CMK (cell line): ENCODE measurements around the gene WDR83.
"Not testable (repeated sequence)": the region's sequence is repeated elsewhere in the genome, so short reads cannot be mapped to it uniquely, and the experiment has no call there.

ENCODE experiments used
- DNase-seq: peaks from one replicate; pipeline ENCODE4 v3.0.0-alpha.2; 2010; ENCODE audit warnings: low read depth

The WDR83 gene

DNA sequence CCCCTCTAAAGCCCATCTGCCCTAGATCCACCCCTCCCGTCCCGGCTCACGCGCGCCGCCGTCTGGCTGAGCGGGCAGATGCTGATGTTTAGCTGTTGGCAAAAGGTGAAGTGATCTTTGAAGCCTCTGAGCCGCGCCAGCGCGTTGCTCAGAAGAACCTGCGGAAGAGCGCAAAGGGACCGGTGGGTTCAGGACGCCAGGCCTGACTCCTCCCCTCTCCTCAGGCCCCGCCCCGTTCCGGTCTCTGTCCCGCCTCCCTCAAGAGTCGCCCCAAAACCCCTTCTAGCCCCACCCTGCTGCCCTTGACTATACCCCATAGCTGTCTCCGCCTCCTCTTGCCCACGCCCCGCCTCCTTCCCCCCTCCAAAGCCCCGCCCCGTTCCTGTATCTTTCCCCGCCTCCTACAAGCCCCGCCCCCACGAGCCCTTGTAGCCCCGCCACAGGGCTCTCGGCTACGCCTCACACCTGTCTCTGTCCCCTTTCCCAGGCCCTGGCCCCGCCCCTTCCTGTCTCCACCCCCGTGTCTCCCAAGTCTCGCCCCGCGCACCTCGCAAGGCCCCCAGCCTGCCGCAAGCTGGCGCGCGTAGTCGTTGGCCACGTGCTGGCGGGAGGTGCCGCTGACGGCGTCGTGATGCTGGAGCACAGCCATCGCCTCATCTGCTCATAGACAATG lies 9.6 kb upstream of the WDR83 start:
- no peak for DNase-seq

DNA sequence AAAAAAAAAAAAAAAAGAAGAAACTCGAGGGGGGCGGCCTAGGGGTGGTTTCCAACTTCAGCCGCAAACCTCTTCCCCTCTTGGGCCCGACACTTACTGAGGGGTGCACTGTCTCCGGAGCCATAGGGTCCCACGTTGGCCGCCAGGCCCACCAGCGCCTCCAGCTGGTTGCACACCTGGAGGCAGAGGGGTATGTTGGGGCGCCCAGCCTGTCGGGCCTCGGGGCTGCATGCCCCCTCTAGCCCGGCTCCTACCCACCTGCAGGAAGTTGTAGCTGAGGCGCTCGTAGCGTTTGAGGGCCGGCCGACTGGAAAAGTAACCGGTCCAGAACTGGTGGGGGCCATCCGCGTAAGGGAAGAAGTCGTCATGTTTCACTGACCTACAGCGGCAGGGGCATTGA lies 8.6 kb upstream of the WDR83 start:
- no peak for DNase-seq

DNA sequence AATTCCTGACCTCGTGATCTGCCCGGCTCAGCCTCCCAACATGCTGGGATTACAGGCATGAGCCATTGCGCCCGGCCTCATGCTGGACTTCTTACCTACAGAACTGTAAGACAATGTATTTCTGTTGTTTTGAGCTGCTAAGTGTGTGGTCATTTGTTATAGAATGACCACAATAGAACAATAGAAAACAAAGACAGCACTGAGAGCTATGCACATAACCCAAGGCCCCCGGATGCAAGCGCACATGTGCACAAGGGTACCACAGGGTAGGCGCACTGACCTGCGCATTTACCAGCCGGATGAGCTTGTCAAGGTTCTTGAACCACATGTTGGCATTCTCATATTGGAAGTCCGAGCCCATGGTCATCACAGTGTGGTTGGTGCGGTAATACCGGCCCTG lies 5.6 kb upstream of the WDR83 start:
- DNase-seq = no peak

DNA sequence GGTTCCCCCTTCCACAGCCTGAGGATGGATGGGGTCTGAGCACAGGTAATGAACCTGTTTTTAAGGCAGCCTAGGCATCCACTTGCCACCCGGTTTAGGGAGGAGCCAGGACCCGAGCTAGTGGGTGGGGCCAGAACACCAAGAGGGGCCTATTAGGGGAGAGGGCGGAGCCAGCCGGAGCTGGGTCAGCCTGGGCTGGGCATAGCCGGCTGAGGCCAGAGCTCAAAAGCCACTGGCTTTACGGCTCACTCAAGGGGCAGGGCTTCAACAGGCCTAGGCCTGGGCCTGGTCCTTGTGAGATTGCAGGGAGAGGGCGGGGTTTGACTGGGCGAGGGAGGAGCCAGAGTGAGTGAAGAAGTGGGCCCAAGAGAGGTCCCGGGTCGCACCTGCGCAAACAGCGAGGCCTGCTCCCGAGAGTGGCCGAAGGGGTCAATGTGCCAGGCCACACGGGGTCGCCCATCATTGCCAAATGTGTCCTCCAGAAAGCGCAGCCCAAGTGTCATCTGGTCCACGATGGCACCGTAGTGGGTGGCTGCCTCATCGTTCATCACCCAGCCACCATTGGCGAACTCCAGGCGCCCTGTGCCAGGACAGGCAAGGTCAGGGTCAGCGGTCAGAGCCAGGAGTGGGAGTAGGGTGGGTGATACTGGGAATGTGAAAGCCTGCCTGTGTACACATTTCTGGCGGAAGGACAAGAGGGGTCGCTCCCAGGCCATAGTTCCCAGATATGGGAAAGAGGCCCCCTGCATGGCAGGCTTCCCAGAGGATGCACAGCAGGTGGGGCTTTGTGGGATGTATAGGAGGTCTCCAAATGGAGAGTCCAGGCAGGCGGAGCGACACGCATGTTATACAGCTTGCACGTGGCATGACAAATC lies 2.0 kb upstream of the WDR83 start:
- DNase-seq = no peak

DNA sequence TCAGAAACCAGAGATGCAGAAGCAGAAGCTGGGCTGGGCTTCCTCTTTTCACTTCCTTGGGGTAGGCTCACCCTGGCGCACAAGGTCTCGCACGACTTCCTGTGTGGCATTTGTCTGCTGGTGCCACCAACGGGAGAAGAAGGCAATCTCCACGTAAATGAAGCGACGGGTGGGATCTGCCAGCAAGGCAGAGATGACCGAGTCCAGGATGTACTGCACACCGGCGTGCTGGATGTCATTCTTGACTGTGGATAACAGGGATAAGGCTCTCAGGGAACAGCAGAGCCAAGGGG lies 1.4 kb upstream of the WDR83 start:
- DNase-seq = no peak

DNA sequence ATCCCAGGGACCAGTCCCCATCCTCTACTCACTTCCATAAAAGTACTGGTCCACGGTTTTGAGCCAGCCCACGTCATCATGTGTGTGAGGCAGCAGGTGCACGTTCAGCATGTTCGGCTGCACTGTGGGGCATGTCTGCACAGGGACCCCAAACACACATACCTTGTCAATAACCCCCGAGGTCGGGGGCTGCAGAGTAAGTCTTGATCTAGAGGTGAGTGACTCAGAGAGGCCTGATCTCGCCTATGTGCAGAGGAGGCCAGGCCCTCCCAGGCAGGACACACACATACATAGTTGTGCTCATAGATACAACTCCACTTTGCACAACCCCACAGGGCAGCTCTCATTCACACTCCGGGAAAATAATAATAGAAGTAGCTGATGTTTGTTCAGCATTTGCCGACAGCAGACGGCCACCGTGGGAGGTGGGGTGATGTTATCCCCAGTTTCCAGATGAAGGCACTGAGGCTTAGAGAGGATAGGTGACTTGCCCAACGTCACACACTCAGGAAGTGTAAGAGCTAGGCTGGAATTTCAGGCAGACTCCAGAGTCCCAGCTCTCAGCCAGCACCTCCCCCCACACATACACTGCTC lies 839 bp upstream of the WDR83 start:
- DNase-seq = no peak

DNA sequence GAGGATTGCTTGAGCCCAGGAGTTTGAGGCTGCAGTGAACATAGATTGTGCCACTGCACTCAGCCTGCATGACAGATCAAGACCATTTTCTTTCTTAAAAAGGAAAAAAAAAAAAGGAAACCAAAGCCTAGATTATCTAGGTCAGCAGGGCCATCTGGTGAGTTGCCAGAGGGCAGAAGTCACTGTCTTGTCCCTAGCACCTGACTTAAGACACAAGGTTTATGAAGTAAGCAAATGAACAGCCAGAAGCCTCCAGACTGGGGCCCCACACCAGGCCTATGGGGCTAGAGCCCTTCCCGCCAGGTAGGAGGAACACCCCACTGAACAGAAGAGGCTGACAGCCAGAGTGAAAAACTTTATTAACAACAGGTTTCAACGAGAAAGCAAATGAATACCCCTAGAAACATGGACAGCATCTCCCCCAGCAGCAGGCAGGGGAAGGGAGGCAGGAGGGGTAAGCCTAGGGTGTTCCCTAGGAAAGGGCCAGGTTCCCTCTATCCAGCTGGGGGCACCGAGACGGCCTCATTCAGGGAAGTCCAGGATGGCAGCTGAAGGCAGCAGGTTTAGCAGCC lies 1.2 kb downstream of the WDR83 start:
- DNase-seq = no peak

DNA sequence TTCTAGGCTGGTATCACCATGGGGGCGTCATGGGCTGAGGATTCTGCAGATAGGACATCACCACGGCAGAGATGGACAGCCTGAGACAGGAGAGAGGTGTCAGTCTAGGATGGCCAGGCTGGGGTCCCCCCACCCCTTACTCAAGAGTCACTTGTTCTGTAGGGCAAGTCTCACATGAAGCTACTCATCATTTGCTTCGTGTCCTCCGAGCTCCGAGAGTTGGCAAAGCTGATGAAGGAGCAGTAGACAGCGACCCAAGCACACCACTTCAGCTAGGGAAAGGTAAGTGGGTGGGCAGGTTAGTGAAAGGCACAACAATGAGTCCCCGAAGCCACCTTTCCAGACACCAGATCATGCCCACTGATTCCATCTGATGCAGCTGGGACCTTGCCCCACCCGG lies 1.7 kb downstream of the WDR83 start:
- DNase-seq = no peak

DNA sequence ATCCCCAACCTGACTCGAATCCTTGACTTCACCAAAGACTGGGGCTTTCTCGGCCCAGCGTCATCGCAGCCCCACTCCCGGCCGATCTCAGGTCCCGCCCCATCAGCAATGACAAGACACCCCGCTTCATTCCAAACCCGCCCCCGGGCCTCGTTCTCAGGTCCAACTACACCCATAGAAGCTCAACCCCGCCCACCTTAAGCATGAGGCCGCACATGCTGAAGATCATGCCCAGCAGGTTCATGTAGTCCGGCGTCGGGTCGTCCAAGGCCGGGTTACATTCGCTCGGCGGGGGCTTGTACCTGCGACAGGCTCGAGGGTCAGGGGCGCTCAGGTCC lies 2.3 kb downstream of the WDR83 start:
- no peak for DNase-seq

DNA sequence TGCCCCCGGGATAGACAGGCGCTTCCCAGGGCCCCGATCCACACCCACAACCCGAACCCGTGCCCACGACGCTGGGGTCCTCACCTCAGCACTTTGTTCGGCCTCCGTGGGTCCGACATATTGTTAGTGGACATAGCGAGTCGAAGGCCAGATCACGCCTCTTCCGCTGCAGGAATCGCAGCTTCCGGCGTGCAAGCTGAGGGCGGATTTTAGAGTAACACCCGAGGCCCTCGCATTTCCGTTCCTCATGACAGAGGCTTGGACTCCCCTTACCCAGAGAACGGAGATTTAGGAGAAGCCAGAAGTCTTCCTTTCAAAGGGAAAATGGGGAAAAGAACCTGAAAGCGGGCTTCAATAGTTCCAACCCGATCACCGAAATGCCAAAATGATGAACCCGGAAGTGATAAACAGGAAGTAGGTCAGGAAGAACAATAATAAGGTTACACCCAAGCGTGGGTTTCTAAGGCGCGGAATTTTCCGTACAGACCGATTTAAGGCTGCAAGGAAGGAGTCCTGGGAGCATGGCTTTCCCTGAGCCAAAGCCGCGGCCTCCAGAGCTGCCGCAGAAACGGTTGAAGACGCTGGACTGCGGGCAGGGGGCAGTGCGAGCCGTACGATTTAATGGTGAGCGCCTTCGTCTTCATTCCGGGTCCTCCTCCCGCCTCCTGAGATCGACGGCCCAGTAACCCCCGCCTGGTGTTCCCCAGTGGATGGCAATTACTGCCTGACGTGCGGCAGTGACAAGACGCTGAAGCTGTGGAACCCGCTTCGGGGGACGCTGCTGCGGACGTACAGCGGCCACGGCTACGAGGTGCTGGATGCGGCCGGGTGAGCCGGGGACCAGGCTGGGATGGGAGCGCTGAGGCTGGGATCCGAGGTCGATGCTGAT lies 2.9 kb downstream of the WDR83 start:
- DNase-seq = peak; percentile 65

DNA sequence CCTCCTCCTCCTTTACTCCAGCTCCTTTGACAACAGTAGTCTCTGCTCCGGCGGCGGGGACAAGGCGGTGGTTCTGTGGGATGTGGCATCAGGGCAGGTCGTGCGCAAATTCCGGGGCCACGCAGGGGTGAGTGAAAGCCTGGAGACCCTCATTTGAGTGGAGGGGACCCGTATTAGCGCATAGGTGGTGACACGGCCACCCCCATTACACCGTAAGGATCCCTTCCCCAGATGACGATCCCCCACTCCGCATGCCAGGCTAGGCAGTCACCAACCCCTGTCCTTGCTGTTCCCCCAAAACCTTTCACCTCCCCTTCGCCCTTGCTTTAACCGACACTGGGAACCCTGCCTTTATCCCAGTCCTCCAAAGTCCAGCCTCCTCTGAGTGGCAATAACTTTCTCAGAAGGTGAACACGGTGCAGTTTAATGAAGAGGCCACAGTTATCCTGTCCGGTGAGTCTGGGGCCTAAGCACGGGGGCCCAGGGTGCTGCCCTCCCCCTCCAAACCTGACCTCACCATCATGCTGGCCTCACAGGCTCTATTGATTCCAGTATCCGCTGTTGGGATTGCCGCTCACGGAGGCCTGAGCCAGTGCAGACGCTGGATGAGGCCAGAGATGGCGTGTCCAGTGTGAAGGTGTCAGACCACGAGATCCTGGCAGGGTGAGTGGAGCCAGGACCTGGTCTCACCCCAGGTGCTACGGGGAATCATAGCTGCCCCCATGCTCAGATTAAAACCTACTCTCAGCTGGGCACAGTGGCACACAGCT lies 3.7 kb downstream of the WDR83 start:
- DNase-seq = no peak

DNA sequence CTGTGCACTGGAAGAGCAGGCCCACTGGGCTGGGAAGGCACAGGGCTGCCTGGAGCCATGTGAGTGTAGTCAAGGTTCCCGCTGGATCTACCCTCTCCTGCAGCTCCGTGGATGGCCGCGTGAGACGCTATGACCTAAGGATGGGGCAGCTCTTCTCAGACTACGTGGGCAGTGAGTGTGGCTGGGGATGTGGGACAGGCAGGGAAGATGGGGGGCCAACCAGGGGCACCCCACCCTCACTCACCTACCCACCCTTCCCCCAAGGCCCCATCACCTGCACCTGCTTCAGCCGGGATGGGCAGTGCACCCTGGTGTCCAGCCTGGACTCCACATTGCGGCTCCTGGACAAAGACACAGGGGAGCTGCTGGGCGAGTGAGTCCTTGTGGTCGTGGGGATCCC lies 6.1 kb downstream of the WDR83 start:
- DNase-seq = no peak

DNA sequence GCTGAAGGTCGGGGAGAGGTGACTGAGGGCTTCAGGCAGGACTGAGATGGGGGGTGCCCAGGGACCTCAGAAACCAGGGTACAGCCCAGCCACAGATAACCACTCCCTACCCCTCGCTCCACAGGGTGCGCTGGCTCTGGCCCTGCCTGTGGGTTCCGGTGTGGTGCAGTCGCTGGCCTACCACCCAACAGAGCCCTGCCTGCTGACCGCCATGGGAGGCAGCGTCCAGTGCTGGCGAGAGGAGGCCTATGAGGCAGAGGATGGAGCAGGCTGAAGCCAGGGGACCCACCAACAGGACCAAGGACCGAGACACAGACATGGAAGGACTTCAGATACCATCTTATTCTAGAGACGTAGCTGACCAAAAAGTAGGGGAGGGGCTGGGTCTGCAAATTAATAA lies 8.8 kb downstream of the WDR83 start:
- no peak for DNase-seq

DNA sequence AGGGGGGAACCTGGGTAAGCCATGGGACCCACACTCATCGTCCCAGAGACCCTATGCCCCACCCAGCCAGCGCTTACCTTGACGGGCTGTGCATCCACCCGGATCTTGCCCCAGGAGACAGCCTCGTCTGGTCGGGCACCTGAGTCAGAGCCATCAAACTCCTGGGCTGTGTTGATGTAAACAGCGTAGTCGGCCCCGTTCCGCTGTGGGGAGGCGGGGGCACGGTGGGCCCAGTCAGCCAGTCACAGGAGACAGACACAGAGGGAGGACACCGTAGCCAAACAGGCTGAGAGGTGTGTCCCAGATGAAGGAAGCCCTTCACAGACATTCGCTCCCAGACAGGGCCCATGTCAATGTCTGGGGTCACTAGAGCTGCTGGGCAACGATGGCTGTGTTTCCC lies 9.3 kb downstream of the WDR83 start:
- DNase-seq = no peak

DNA sequence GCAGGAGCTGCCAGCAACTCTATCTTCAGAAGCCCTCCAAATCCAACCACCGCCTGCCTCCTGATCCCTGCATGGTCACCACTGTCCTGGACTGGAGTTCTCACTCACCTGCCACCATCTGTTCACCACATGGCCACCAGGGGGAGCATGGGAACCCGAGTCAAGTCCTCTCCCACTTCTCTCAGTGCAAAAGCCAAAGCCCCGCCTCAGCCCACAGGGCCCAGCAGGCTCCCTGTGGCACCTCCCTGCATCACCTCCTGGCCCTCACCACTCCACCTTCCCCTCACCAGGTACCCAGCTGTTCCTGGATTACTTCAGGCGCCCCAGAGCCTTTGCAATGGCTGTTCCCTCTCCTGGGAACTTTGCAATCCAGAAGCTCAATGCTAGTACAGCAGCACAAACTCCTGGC lies 9.8 kb downstream of the WDR83 start:
- peak; percentile 73 for DNase-seq

DNA sequence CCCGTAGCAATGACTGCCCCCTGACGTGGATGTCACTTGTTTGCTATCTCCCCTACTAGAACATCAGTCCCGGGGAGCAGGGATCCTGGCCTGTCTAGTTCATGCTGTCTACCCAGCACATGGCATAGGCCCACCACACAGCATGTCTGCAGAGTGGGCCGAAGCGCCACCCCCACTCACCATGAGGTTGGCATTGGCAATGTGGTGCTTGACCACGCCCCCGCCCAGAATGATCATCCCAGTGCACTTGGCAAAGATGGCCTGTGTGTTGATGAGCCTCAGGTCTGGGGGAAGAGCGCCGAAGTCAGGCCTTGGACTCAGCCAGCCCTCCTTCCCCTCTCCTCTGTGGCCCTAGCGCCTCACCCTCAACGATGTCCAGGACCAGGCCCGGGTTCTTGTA lies 10.3 kb downstream of the WDR83 start:
- DNase-seq = no peak

DNA sequence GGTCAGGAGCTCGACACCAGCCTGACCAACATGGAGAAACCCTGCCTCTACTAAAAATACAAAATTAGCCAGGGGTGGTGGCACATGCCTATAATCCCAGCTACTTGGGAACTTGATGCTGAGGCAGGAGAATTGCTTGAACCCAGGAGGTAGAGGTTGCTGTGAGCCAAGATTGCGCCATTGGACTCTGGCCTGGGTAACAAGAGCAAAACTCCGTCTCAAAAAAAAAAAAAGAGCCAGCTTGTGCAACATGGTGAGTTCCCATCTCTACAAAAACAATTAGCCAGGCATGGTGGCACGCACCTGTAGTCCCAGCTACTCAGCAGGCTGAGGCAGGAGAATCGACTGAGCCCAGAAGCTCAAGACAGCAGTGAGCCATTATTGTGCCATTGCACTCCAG lies 11.4 kb downstream of the WDR83 start:
- not testable (repeated sequence) for DNase-seq

DNA sequence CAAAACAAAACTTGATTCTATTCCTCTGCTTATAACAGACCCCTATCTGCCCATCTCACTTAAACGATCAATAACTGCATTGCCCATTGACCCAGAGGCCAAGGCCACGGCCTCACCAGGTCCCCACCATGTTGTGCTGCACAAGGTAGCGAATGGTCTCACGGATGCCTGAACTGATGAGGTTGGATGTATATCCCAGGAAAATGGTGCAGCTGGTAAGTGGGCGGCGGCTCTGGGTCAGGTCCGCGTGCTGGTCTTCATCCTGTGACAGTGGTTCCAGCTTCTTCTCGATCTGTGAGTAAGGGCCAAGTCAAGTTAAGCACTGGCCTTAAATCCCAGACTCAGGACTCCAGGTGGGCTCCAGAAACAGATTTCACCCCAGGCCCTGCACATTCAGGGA lies 13.4 kb downstream of the WDR83 start:
- no peak for DNase-seq

DNA sequence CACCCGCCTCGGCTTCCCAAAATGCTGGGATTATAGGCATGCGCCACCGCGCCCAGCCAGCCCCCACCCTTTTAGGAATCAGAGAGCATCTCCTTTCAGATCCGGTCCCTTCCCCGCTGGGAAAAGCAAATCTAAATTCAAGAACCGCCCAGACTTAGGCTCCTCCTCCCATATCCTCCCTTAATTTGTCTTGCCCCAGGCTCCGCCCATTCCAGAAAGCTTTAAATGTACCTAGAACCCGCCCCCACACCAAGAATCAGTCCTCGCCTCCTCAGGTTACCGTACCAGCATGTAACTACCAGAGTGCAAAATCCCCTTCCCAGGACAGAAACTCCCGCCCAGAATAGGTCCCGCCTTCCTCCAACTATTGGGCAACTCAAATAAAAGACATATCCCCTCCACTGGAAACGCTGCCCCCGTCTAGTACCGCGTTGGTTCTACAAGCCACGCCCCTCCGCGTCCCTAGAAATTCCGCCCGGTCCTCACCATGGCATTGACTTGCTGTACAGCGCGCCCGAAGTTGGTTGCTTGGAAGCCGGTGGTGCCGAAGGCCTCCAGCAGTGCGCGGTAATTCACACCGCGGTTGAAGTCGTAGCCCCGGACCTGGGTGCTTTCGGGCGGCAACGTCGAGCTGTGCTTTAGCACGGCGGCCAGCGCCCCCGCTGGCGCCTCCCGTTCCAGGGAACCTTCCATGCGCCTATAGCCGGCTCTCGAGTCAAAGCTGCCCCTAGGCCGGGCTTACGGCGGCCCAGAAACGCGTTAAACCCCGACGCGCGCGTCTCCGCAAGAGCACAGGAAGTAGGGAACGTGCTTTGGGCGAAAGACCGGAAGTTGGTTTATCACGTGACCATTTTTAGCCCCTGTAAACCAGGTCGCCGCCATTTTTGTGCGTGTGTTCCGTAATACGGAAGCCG lies 14.7 kb downstream of the WDR83 start, which contains the start of gene DHPS:
DHPS (minus strand) TSS at position 807 of the 914 bp plus-strand sequence; CDS start at position 693, 114 bp downstream.
- DNase-seq = peak; percentile 98

DNA sequence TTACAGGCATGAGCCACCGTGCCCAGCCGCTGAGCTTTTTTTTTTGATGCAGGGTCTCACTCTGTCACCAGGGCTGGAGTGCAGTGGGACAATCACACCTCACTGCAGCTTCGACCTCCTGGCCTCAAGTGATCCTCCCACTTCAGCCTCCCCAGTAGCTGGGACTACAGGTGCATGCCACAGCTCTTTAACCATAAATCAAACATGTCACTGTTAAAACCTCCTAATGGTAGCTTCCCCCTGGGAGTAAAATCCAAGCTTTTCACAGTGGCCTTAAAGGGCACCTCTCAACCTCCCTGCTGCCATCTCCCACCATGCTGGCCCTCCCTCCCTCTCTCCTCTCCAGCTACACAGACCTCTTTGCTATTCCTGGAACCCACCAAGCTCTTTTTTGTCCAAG lies 19.2 kb downstream of the WDR83 start:
- DNase-seq = no peak
